Stomach (tissue), 9 donors: ENCODE data around the gene FRMD4B. TPM values are rescaled to one million over a fixed set of nuclear protein-coding genes. Genes with fewer than 3 reads are reported as not detected.

Experiments
- DNase-seq, 2 donors: peaks; one replicate each; pipeline versions ENCODE4 v3.0.0 to v3.0.0-alpha.2; 2013 to 2019
- H3K27ac ChIP-seq, 5 donors: fragments of 200-600 bp in 4 of 5; sonication (generic) in 4 of 5; one replicate each; pipeline ENCODE4 v1.5.1; 2013 to 2019; ENCODE audit warnings: mild to moderate bottlenecking in 1 of 5, moderate library complexity in 1 of 5
- H3K27me3 ChIP-seq, 3 donors: fragments of 200-600 bp; sonication (generic); one replicate each; pipeline ENCODE4 v1.5.1; 2017 to 2019; ENCODE audit warnings: mixed run types in 1 of 3
- H3K36me3 ChIP-seq, 4 donors: fragments of 200-600 bp; sonication (generic); 1 replicate in 3 of 4; 2 replicates in 1 of 4; pipeline ENCODE4 v1.5.1; 2016 to 2019
- H3K4me1 ChIP-seq, 4 donors: fragments of 200-600 bp; sonication (generic); one replicate each; pipeline ENCODE4 v1.5.1; 2016 to 2019
- H3K4me3 ChIP-seq, 4 donors: fragments of 200-600 bp; sonication (generic) in 3 of 4; one replicate each; pipeline ENCODE4 v1.5.1; 2016 to 2019; ENCODE audit warnings: mild to moderate bottlenecking in 1 of 4
- H3K9me3 ChIP-seq, 4 donors: fragments of 200-600 bp; sonication (generic); one replicate each; pipeline ENCODE4 v1.5.1; 2016 to 2019
- CTCF ChIP-seq, 7 experiments: fragments of 450-650 bp in 4 of 7; fragments of 200-600 bp in 3 of 7; sonication (generic) in 3 of 7; IDR thresholded peaks; one replicate each; pipeline ENCODE4 v1.5.1; 2016 to 2019; ENCODE audit warnings: antibody characterized with exemption in 7 of 7, control low read depth in 2 of 7, mild to moderate bottlenecking in 1 of 7
- EP300 ChIP-seq: sonication (generic); formaldehyde crosslinking; IDR thresholded peaks from one replicate; pipeline ENCODE4 v1.6.1; 2017; ENCODE audit warnings: antibody characterized with exemption
- POLR2A ChIP-seq, 4 donors: fragments of 450-650 bp; IDR thresholded peaks; one replicate each; pipeline ENCODE4 v1.6.1; 2016; ENCODE audit warnings: antibody characterized with exemption in 4 of 4, control low read depth in 2 of 4, mild to moderate bottlenecking in 1 of 4, moderate library complexity in 1 of 4
- POLR2AphosphoS5 ChIP-seq, 3 donors: sonication (generic); formaldehyde crosslinking; IDR thresholded peaks; one replicate each; pipeline ENCODE4 v1.6.1; 2016; ENCODE audit warnings: antibody characterized with exemption in 3 of 3
- WGBS, 5 donors: extraction: QIAGEN DNeasy Blood & Tissue Kit in 3 of 5; methylation state at CpG; one replicate each; pipeline versions ENCODE4 v1.1.5 to v1.1.7; 2013 to 2018; 5-methylcytosine and 5-hydroxymethylcytosine counted together
- intact Hi-C: fragments of 100-400 bp; cut with DNase I; formaldehyde crosslinking; loops from one replicate; pipeline ENCODE4 v1.15.1; 2023; ENCODE audit warnings: low total_unique reads
- polyA plus RNA-seq, 3 donors: library from polyadenylated mRNA; stranded (reverse); fragments of 200-250 nt; gene quantifications; one replicate each; pipeline ENCODE4 v1.2.3, GENCODE V29; 2013
- total RNA-seq, 5 donors: library from RNA; depleted of rRNA; stranded (reverse); fragments of >200 nt; gene quantifications; one replicate each; pipeline versions ENCODE4 v1.1.0 to v1.2.3, GENCODE V29; 2014 to 2016
- donor health status: healthy with polysubstance abuse.
- donor health status: Bipolar disorder and iron deficiency.
- donor health status: healthy.

Gene FRMD4B
- total and polyA plus RNA-seq, 8 donors: 5.2 to 35.6 (median 21.0) TPM

GRCh38 chr3:69204315-69204957 is 181.5 kb downstream of the FRMD4B start:
- no peaks in the 10 kb centered on the region for H3K27me3 ChIP-seq
- DNase-seq: no peak
- H3K4me3 ChIP-seq: no peak overlapping the region
- H3K36me3 ChIP-seq: peaks cover 0 to 4% (median 1%) of the 10 kb centered on the region in 4 donors
- H3K4me1 ChIP-seq: peaks cover 0 to 30% (median 15%) of the 10 kb centered on the region in 4 donors
- H3K27ac ChIP-seq: no peak overlapping the region
- intact Hi-C loops: no loop called here
- 57 to 76% (median 63%) methylated on average over 8 of the region's 8 CpGs for WGBS, 5 donors
- TF ChIP-seq EP300: no peak
- no peaks in the 10 kb centered on the region for H3K9me3 ChIP-seq

GRCh38 chr3:69203631-69204314 is 182.1 kb downstream of the FRMD4B start:
- DNase-seq: peak in 1 of 2 donors; percentile 18
- no peak for TF ChIP-seq POLR2AphosphoS5 (IDR thresholded peaks at IDR 0.05)
- TF ChIP-seq POLR2A (IDR thresholded peaks at IDR 0.05): no peak
- TF ChIP-seq CTCF (IDR thresholded peaks at IDR 0.05): no peak
- TF ChIP-seq EP300: no peak
- intact Hi-C loops: no loop called here
- 48 to 59% (median 55%) methylated on average over 5 of the region's 5 CpGs for WGBS, 5 donors
- Histone ChIP-seq H3K4me1 (peaks cover 0 to 36% (median 15%) of the 10 kb centered on the region in 4 donors), H3K36me3 (peaks cover 0 to 4% (median 1%) of the 10 kb centered on the region in 4 donors), H3K4me3 (no peak overlapping the region), H3K27me3 (no peaks in the 10 kb centered on the region), H3K27ac (peak overlapping the region in 1 of 5 donors; percentile 25), H3K9me3 (no peaks in the 10 kb centered on the region)

- peak overlapping the region; percentile 51 to 89 (median 81) for H3K27ac ChIP-seq
Observed at GRCh38 chr3:69201658-69202057, 184.2 kb downstream of the FRMD4B start.

GRCh38 chr3:69200384-69201068 is 185.4 kb downstream of the FRMD4B start:
- peak overlapping the region; percentile 74 to 93 (median 83) for H3K27ac ChIP-seq
- TF ChIP-seq CTCF (IDR thresholded peaks at IDR 0.05) (no peak), POLR2A (IDR thresholded peaks at IDR 0.05) (peak in 1 of 4 donors; percentile 15), POLR2AphosphoS5 (IDR thresholded peaks at IDR 0.05) (peak in 2 of 3 donors; percentile 72 to 74)
- intact Hi-C loops: no loop called here

More at GRCh38 chr3:69201658-69202057, 184.2 kb downstream of the FRMD4B start:
- H3K27me3 ChIP-seq: no peaks in the 10 kb centered on the region
- no peak overlapping the region for H3K4me3 ChIP-seq
- peaks cover 0 to 52% (median 15%) of the 10 kb centered on the region in 4 donors for H3K4me1 ChIP-seq
- H3K9me3 ChIP-seq: no peaks in the 10 kb centered on the region
- TF ChIP-seq POLR2AphosphoS5 (IDR thresholded peaks at IDR 0.05) (no peak), CTCF (IDR thresholded peaks at IDR 0.05) (no peak), EP300 (no peak), POLR2A (IDR thresholded peaks at IDR 0.05) (no peak)
- peaks cover 0 to 13% (median 5%) of the 10 kb centered on the region in 4 donors for H3K36me3 ChIP-seq
- 28 to 64% (median 39%) methylated on average over 10 of the region's 10 CpGs for WGBS, 5 donors
- intact Hi-C loops: no loop called here
- peak; percentile 53 to 54 for DNase-seq

More at GRCh38 chr3:69200384-69201068, 185.4 kb downstream of the FRMD4B start:
- Histone ChIP-seq H3K4me3 (peak overlapping the region; percentile 35 to 45 (median 44)), H3K27me3 (no peaks in the 10 kb centered on the region), H3K4me1 (peaks cover 0 to 52% (median 15%) of the 10 kb centered on the region in 4 donors), H3K36me3 (peaks cover 0 to 25% (median 11%) of the 10 kb centered on the region in 4 donors), H3K9me3 (no peaks in the 10 kb centered on the region)
- DNase-seq: peak; percentile 73 to 89
- WGBS, 5 donors: 21 to 53% (median 25%) methylated on average over 10 of the region's 10 CpGs
